MM.1S (cell line): ENCODE data around the gene RGSL1.

ENCODE experiments used
- EZH2 ChIP-seq: fragments of 300-600 bp; sonication (generic); optimal IDR thresholded peaks from 2 replicates; pipeline ENCODE3; 2017; ENCODE audit warnings: low read depth, mild to moderate bottlenecking, antibody characterized with exemption, low read length, mixed read lengths
- EZH2phosphoT487 ChIP-seq: fragments of 300-600 bp; sonication (generic); IDR thresholded peaks from 2 replicates; pipeline ENCODE4 v1.6.1; 2018; ENCODE audit warnings: antibody characterized with exemption, low read length
- TF ChIP-seq, protein P1 (sequence below): fragments of 300-600 bp; sonication (generic); IDR thresholded peaks from 2 replicates; pipeline ENCODE4 v1.5.1; 2016; ENCODE audit warnings: antibody characterized with exemption, low read length, mixed read lengths

DNA sequence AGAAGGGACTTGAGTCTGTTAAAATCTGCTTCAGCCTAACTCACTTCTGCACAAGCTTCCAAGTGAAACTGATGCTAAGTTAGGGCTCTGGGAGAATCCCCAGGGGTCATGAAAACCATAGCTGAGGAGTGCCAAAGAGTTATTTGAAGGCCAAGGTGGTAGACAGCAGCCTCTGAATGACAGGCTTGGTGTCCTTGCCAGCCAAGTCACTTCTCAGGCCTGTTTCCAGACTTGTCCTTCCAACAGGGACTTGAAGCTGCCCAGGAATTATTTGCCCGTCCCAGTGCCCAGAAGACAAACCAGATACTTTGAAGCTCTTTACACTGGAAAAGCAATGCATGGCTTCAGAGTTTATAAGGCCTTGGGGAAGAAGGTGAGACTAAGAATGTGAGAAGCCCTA lies 105.5 kb downstream of the RGSL1 start:
- TF ChIP-seq, protein P1, sequence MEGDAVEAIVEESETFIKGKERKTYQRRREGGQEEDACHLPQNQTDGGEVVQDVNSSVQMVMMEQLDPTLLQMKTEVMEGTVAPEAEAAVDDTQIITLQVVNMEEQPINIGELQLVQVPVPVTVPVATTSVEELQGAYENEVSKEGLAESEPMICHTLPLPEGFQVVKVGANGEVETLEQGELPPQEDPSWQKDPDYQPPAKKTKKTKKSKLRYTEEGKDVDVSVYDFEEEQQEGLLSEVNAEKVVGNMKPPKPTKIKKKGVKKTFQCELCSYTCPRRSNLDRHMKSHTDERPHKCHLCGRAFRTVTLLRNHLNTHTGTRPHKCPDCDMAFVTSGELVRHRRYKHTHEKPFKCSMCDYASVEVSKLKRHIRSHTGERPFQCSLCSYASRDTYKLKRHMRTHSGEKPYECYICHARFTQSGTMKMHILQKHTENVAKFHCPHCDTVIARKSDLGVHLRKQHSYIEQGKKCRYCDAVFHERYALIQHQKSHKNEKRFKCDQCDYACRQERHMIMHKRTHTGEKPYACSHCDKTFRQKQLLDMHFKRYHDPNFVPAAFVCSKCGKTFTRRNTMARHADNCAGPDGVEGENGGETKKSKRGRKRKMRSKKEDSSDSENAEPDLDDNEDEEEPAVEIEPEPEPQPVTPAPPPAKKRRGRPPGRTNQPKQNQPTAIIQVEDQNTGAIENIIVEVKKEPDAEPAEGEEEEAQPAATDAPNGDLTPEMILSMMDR, result no peak
- TF ChIP-seq EZH2, result no peak
- no peak for TF ChIP-seq EZH2phosphoT487
